Osteocyte (in vitro differentiated cells): ENCODE measurements around the gene DPP10. TPM values are rescaled to one million over a fixed set of nuclear protein-coding genes. Genes with fewer than 3 reads are reported as not detected.

Source experiments
- DNase-seq: peaks from one replicate; pipeline ENCODE4 v3.0.0; 2021; ENCODE audit warnings: mixed read lengths; ENCODE audit not compliant: unreplicated experiment; ENCODE audit errors: extremely low spot score
- H3K27ac Mint-ChIP-seq: one replicate; pipeline ENCODE4 v1.8.0; 2021; ENCODE audit warnings: mild to moderate bottlenecking, mixed read lengths; ENCODE audit not compliant: unreplicated experiment
- H3K27me3 Mint-ChIP-seq: one replicate; pipeline ENCODE4 v1.8.0; 2021; ENCODE audit warnings: mixed read lengths; ENCODE audit not compliant: unreplicated experiment
- H3K36me3 Mint-ChIP-seq: one replicate; pipeline ENCODE4 v1.8.0; 2021; ENCODE audit warnings: mixed read lengths; ENCODE audit not compliant: unreplicated experiment
- H3K4me1 Mint-ChIP-seq: one replicate; pipeline ENCODE4 v1.8.0; 2021; ENCODE audit warnings: mixed read lengths; ENCODE audit not compliant: unreplicated experiment
- H3K4me3 Mint-ChIP-seq: one replicate; pipeline ENCODE4 v1.8.0; 2021; ENCODE audit warnings: mild to moderate bottlenecking, moderate library complexity, mixed read lengths; ENCODE audit not compliant: unreplicated experiment
- H3K9me3 Mint-ChIP-seq: one replicate; pipeline ENCODE4 v1.8.0; 2021; ENCODE audit warnings: mixed read lengths; ENCODE audit not compliant: unreplicated experiment
- CTCF ChIP-seq: fragments of 200-600 bp; sonication (generic); IDR thresholded peaks from 2 replicates; pipeline ENCODE4 v1.5.0; 2021; ENCODE audit warnings: antibody characterized with exemption, mild to moderate bottlenecking, moderate library complexity
- total RNA-seq: library from RNA; stranded (reverse); gene quantifications from 2 replicates; pipeline ENCODE4 v1.2.1, GENCODE V29; 2021

Gene DPP10
- total RNA-seq, 1 donor from 2014 or later = not detected

DNA sequence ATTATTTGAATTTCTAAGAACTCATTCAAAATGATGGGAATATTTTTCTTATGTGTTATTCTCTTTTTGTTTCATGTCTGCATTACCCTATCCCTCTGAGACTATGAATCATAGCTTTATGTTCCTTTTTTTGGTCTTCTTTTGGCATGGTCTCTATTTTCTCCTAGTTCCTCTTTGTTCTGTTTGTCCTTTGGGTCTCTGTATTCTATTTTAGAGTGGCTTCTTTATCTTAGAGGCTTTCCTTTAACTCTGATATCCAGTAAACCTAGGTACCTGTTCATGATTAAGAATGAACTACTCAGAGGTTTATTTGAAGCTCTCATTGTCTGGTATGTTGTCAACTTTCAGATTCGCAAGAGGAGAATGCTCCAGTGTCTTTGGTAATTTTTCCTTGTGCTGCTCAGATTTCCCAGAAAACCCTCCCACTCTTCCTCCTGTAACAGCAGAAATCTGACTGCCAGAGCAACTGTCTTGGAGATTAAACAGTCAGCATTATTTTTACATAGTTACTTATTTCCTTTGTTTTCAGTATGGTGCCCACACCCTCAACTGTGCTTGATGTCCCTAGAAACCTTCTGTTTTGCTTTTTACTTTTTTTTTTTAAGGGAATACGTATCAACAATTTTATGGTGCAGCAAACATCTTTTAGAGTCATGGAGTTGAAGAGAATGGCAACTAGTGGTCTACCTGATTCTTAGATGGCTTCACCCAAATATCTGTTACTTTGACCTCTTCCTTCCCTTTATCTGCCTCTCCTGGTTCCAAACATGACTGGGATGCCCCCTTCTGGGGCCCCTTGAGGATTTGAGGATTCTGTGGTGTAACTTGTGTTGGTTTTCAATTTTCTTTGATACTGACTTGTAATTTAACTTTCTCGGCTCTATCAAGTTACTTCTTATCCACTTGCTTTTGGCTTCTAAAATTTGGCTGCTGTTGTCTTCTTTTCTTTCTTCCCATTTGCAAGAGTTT lies 92.0 kb downstream of the DPP10 start:
- Mint-ChIP-seq H3K4me3 (no peak overlapping the region), H3K27me3 (no peaks in the 10 kb centered on the region), H3K4me1 (no peaks in the 10 kb centered on the region), H3K27ac (no peak overlapping the region), H3K36me3 (no peaks in the 10 kb centered on the region), H3K9me3 (no peaks in the 10 kb centered on the region)
- TF ChIP-seq CTCF = no peak
- no peak for DNase-seq

DNA sequence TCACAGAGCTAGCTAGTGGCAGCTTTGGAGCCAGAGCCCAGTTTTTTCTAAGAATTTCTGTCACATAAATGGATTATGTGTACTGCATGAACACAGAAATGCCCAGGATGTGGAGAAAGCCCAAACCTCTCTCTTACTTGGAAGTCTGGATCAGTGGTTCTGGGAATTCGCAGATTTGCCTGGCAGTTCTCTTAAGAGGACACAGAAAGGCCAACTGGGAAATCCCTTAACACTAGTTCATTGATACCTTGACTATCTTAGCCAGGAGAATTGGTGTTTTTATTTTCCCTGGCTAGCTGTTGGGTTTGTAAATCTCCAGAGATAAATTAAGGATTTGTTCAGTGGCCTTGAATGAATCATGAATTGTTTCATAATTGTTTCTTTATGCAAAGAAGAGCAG lies 95.3 kb downstream of the DPP10 start:
- H3K9me3 Mint-ChIP-seq = no peaks in the 10 kb centered on the region
- no peaks in the 10 kb centered on the region for H3K27me3 Mint-ChIP-seq
- no peaks in the 10 kb centered on the region for H3K36me3 Mint-ChIP-seq
- H3K4me3 Mint-ChIP-seq = no peak overlapping the region
- no peak overlapping the region for H3K27ac Mint-ChIP-seq
- no peak for DNase-seq
- TF ChIP-seq CTCF = no peak
- no peaks in the 10 kb centered on the region for H3K4me1 Mint-ChIP-seq

GRCh38 chr2:114542695-114543094 lies 100.3 kb downstream of the DPP10 start:
- DNase-seq = no peak
- Mint-ChIP-seq H3K4me1 (no peaks in the 10 kb centered on the region), H3K36me3 (no peaks in the 10 kb centered on the region), H3K9me3 (no peaks in the 10 kb centered on the region), H3K4me3 (no peak overlapping the region), H3K27ac (no peak overlapping the region), H3K27me3 (no peaks in the 10 kb centered on the region)
- TF ChIP-seq CTCF = no peak

- H3K27me3 Mint-ChIP-seq = no peaks in the 10 kb centered on the region
- no peaks in the 10 kb centered on the region for H3K9me3 Mint-ChIP-seq
- no peaks in the 10 kb centered on the region for H3K36me3 Mint-ChIP-seq
- no peaks in the 10 kb centered on the region for H3K4me1 Mint-ChIP-seq
- no peak overlapping the region for H3K27ac Mint-ChIP-seq
- H3K4me3 Mint-ChIP-seq = no peak overlapping the region
- DNase-seq = no peak
- no peak for TF ChIP-seq CTCF
These were observed 100.9 kb downstream of the DPP10 start for GRCh38 chr2:114543236-114543766.

DNA sequence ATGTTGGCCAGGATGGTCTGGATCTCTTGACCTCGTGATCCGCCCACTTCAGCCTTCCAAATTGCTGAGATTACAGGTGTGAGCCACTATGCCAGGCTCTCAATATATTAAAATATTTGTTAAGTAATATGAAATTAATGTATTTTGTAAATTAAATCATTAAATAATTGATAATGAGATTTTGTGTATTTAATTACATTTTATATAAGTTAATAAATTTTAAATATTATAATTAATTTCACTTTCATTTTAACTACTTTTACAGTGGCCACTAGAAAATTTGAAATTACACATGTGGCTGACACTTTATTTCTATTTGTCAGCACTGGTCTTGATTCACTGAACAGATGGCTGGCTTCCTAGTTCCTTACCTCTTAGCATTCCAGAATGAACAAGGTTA lies 102.6 kb downstream of the DPP10 start:
- Mint-ChIP-seq H3K27ac (no peak overlapping the region), H3K36me3 (no peaks in the 10 kb centered on the region), H3K9me3 (no peaks in the 10 kb centered on the region), H3K27me3 (no peaks in the 10 kb centered on the region), H3K4me3 (no peak overlapping the region), H3K4me1 (no peaks in the 10 kb centered on the region)
- DNase-seq = no peak
- no peak for TF ChIP-seq CTCF
